NCI-H82 treated with DMSO at 0.1 percent for 48 hours (cell line): ENCODE results near the gene CSN2.
"Not testable (repeated sequence)": the region's sequence is repeated elsewhere in the genome, so short reads cannot be mapped to it uniquely, and the experiment has no call there.

Source experiments
- DNase-seq: peaks from one replicate; lab custom pipeline; 2025; ENCODE audit not compliant: unreplicated experiment; lab: John Stamatoyannopoulos, UW

CSN2 gene

GRCh38 chr4:69965628-69966027 lies at the start of gene CSN2:
TSS of gene CSN2 (minus strand) at chr4:69965728. CDS start at chr4:69960995, 4,733 bp downstream.
- no peak for DNase-seq

DNA sequence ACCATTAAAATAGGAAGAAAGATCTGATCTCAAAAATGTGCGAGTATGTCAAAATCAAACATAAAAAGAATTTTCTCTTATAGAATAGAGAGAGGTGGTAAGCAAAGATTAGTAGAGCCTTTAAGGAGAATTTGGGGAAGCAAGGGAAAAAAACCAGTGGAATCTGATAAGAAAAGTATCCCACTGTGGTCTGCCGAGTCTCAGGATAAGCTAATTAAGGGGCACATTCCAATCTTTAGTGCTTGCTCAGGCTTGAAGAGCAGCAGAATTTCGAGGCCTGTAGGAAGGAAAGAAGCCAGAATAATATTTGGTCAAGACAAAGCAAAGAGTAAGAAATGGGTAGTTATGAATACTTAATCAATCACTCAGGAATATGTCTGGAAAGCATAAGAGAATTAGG lies 43.2 kb upstream of the CSN2 start:
- DNase-seq, result no peak

DNA sequence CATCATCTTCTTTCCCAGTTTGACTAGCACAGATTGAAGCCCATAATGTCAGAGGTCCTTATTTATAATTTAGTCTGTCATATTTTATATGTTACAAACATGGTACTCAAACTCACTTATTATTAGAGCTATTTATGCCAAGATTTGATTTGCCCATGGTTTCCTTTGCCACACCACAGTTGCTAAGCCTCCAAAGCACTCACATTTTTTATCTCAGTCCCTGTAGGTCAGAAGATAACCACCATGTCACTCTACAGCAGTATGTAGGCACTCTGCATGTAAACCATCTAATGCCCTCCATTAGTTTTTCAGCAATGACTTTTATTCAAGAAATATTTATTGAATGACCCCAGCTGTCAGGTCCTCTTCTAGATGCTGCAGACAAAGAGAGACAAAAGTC lies 37.0 kb upstream of the CSN2 start:
- DNase-seq, result no peak

GRCh38 chr4:70000711-70001110 lies 35.2 kb upstream of the CSN2 start:
- DNase-seq, result no peak

- DNase-seq, result no peak
Measured at GRCh38 chr4:69999420-69999819, 33.9 kb upstream of the CSN2 start.

- DNase-seq, result no peak
Measured at GRCh38 chr4:69995526-69996016, 30.0 kb upstream of the CSN2 start, which contains the start of gene STATH. TSS of gene STATH (plus strand) at chr4:69995966. CDS start at chr4:69998438, 2,472 bp downstream.

- no peak for DNase-seq
Measured at GRCh38 chr4:69994782-69995181, 29.3 kb upstream of the CSN2 start.

GRCh38 chr4:69991016-69991415 lies 25.5 kb upstream of the CSN2 start:
- no peak for DNase-seq

DNA sequence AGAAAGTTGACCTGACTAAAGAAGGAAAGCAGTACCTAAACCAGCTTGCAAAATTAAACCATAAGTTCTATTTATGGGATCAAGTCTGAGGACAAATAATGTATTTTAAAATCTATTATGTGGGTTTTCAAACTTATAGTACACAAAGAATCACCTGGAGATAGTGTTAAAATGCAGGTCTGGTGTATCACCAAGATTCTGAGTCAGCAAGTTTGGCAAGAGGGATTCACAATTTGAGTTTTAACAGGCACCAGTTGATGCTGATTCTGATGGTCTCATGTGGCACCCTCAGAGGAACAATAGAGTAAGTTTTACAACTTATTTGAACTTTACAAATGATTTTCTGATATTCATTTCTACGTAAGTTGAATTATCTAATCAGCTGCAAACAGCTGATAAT lies 21.1 kb upstream of the CSN2 start:
- no peak for DNase-seq

- no peak for DNase-seq
Measured at GRCh38 chr4:69984030-69984443, 18.5 kb upstream of the CSN2 start.

GRCh38 chr4:69977582-69977981 lies 12.1 kb upstream of the CSN2 start:
- no peak for DNase-seq

- no peak for DNase-seq
Measured at GRCh38 chr4:69974631-69975030, 9.1 kb upstream of the CSN2 start.

DNA sequence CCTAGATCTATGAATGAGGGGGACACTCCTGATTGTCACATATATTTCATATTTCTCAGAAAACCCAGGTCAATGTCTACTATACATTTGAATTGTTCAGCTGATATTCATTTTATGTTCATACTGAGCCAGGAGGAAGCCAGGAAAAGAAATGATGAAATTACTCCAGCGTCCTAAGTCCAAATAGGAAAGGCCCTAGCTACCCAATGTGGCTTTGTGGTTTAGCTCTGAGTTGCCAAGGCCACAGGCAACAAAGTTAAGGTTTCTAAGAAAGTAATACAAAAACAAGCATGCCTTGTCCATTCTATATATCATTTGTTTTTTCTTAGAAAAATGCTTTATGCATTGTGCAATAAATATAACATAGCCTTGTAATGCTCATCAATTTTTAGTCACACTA lies 4.5 kb upstream of the CSN2 start:
- no peak for DNase-seq

DNA sequence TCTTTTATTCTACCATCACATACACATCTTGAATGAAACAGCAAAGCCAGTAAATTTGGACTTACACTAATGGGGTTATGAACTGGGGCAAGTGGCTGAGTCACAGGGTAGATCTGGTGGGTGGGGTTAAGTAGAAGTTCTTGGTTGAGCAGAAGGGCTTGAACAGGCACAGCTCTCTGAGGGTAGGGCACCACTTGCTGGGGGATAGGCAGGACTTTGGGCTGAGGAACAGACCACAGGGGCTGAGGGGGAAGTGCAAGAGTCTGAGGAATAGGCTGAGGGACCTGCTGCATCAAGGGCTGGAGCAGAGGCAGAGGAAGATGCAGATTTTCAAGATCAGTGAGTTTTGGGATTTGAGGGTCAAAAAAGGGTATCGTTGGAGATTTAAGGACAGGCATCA lies 8.3 kb downstream of the CSN2 start:
- DNase-seq, result no peak

GRCh38 chr4:69951602-69952001 lies 13.9 kb downstream of the CSN2 start:
- DNase-seq, result no peak

- no peak for DNase-seq
Measured at GRCh38 chr4:69936566-69936965, 29.0 kb downstream of the CSN2 start.

- DNase-seq, result no peak
Measured at GRCh38 chr4:69934150-69934549, 31.4 kb downstream of the CSN2 start.

- no peak for DNase-seq
Measured at GRCh38 chr4:69930768-69931167, 34.8 kb downstream of the CSN2 start, which contains the start of gene CSN1S1. TSS of gene CSN1S1 (plus strand) at chr4:69931068. CDS start at chr4:69932556, 1,488 bp downstream.

DNA sequence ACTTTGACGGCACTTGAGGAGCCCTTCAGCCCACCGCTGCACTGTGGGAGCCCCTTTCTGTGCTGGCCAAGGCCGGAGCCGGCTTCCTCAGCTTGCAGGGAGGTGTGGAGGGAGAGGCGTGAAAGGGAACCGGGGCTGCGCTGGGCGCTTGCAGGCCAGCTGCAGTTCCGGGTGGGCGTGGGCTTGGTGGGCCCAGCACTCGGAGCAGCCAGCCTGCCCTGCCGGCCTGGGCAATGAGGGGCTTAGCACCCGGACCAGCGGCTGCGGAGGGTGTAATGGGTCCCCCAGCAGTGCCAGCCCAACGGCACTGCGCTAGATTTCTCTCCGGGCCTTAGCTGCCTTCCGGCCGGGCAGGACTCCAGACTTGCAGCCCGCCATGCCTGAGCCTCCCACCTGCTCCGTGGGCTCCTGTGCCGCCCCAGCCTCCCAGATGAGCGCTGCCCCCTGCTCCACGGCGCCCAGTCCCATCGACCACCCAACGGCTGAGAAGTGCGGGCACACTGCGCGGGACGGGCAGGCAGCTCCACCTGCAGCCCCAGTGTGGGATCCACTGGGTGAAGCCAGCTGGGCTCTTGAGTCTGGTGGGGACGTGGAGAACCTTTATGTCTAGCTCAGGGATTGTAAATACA lies 41.6 kb downstream of the CSN2 start:
- not testable (repeated sequence) for DNase-seq

DNA sequence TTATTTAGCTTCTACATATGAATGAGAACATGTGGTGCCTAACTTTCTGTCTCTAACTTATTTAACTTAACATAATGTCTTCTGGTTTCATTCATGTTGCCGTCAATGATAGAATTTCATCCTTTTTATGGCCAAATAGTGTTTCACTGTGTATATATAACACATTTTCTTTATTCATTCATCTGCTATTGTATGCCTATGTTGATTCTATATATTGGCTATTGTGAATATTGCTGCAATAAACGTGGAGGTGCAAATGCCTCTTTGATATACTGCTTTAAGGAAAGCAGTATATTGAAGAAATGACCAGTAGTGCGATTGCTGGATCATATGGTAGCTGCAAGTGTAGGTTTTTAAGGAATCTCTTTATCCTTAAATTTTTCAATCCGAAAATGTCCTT lies 44.7 kb downstream of the CSN2 start:
- no peak for DNase-seq

DNA sequence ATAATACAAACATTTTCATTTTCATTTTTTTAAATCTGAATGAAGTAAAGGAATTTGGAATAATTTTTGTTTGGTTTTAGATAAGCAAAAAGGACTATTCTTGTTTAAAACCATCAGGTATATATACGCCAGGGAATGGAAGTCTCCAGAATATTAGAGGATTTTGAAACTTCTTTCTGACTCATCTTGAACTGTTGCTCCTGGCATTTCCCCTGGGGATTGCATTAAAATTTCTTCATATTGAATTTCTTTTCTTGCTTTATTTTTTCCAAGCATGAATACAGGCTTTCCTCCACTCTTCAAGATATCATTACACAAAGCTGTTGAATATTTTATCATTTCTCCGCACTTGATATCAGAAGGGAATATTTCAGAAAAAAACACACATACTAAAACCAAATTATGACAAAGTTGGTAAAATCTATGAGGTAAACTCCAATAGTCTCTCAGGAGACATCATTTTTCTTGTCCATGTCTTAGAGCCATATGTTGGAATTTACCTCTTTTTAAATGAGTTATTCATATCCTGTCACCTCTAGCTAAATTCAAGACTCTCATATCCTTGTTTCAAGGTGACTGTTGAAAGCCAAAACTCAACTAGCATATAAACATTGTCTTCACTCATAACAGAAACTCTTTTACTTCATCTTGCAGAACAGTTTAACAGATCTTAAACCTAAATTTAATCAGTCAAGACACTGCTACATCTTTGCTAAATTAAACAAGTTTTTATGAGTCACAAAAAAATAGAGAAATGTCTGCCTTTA lies 55.3 kb downstream of the CSN2 start:
- DNase-seq, result no peak

DNA sequence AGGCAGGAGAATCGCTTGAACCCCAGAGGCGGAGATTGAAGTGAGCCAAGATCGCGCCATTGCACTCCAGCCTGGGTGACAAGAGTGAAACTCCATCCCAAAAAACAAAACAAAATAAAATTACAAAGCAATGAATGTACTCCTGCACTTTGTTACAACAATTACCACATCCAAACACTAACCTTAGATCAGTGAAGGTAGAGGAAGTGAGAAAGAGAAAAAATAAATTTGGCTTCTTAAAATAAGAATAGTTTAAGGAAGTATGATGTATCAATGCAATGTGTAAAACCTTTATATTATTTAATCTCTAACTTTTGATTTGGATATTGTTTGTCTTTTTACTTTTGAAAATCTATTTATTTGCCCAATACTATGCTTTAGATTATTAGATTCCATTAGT lies 56.3 kb downstream of the CSN2 start:
- no peak for DNase-seq
